Lower lobe of right lung (tissue), 2 donors: ENCODE measurements around the gene SLC30A7. TPM values are rescaled to one million over a fixed set of nuclear protein-coding genes. Genes with fewer than 3 reads are reported as not detected.

ENCODE experiments used
- ATAC-seq, 2 donors: fragments of 200-7000 bp; cut with Tn5 transposase; one replicate each; pipeline ENCODE4 v1.9.1; 2020 to 2022; ENCODE audit warnings: mild to moderate bottlenecking in 2 of 2, moderate library complexity in 2 of 2
- DNase-seq: peaks from one replicate; pipeline ENCODE4 v3.0.0-alpha.2; 2020
- H3K27ac ChIP-seq: fragments of 200-600 bp; one replicate; pipeline ENCODE4 v1.8.0; 2022
- H3K27me3 ChIP-seq: fragments of 200-600 bp; one replicate; pipeline ENCODE4 v1.8.0; 2022; ENCODE audit warnings: low read depth
- H3K36me3 ChIP-seq: fragments of 200-600 bp; one replicate; pipeline ENCODE4 v1.8.0; 2022; ENCODE audit warnings: mild to moderate bottlenecking
- H3K4me1 ChIP-seq: fragments of 200-600 bp; one replicate; pipeline ENCODE4 v1.8.0; 2022
- H3K4me3 ChIP-seq: fragments of 200-600 bp; one replicate; pipeline ENCODE4 v1.8.0; 2022; ENCODE audit warnings: mild to moderate bottlenecking
- H3K9me3 ChIP-seq: fragments of 200-600 bp; one replicate; pipeline ENCODE4 v1.8.0; 2022
- intact Hi-C: fragments of 100-400 bp; cut with DNase I; formaldehyde crosslinking; loops from one replicate; pipeline ENCODE4 v1.11.0; 2022
- total RNA-seq: library from RNA; stranded (reverse); fragmentation: NEBNext Ultra II Directional; extraction: Animal tissue kit (Norgen Biotek cat#: 25700); gene quantifications from one replicate; pipeline ENCODE4 v1.2.1, GENCODE V29; 2021
- TF ChIP-seq, protein P1 (sequence below): fragments of 200-600 bp; IDR thresholded peaks from one replicate; pipeline ENCODE4 v1.8.0; 2022; ENCODE audit warnings: antibody characterized with exemption, mild to moderate bottlenecking
- donor health status: DM: no; HTN: yes; CAD: no; lungs with severe emphysema.

SLC30A7 gene
- total RNA-seq, 1 donor from 2014 or later = 35.6 TPM

- no peak for DNase-seq
Measured at GRCh38 chr1:101025283-101025656, 129.4 kb downstream of the SLC30A7 start.

DNA sequence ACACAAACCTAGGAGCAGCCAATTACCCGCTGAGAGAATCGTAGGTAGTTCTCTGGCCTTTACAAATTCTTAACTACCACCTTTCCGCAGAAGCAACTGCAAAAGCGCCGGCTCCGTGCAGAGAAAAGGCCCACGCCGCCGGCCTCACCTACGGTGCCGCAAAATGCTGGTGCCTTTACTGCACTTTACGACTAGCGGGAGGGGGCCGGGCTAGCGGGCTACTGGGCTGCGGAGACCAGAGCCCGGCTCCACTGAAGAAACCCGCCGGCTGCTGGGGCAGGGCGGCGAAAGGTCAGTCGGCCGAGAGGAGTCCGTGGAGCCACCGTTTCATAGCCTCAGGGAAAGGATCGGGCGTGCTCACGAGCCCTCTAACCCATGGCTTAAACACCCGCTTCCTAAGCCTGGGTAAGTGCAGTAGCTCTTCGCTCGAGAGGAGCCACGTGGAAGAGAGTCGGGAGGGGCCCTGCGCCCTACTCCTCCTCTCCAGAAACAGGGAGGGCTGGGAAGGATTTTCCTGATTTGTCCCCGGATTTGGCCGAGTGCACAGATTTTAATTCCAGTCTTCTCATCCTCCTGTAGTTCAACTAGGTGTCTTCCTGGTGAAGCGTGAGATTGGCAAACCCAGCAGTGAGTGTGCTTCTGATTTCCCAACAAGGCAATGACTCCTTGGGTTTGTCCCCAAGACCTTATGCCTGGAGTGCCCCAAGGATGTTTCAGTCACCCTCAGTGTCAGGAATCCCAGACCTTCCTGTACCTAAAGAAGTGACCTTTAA lies 130.0 kb downstream of the SLC30A7 start, which contains the start of gene DPH5:
DPH5 (minus strand) TSS at position 128 of the 773 bp plus-strand sequence. CDS start 341 bp downstream, outside the sequence.
- DNase-seq (peak; percentile 95), ATAC-seq (peak; percentile 99 to 100)
- Histone ChIP-seq H3K9me3 (no peaks in the 10 kb centered on the region), H3K36me3 (no peaks in the 10 kb centered on the region), H3K27ac (peak within 1 kb of the TSS; percentile 85), H3K27me3 (no peaks in the 10 kb centered on the region), H3K4me1 (peaks cover 20% of the 10 kb centered on the region), H3K4me3 (peak within 1 kb of the TSS; percentile 72)
- intact Hi-C loops = no loop called here
- TF ChIP-seq, protein P1, sequence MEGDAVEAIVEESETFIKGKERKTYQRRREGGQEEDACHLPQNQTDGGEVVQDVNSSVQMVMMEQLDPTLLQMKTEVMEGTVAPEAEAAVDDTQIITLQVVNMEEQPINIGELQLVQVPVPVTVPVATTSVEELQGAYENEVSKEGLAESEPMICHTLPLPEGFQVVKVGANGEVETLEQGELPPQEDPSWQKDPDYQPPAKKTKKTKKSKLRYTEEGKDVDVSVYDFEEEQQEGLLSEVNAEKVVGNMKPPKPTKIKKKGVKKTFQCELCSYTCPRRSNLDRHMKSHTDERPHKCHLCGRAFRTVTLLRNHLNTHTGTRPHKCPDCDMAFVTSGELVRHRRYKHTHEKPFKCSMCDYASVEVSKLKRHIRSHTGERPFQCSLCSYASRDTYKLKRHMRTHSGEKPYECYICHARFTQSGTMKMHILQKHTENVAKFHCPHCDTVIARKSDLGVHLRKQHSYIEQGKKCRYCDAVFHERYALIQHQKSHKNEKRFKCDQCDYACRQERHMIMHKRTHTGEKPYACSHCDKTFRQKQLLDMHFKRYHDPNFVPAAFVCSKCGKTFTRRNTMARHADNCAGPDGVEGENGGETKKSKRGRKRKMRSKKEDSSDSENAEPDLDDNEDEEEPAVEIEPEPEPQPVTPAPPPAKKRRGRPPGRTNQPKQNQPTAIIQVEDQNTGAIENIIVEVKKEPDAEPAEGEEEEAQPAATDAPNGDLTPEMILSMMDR = no peak

More at GRCh38 chr1:101025283-101025656, 129.4 kb downstream of the SLC30A7 start:
- H3K27me3 ChIP-seq = no peaks in the 10 kb centered on the region
- TF ChIP-seq, protein P1 = no peak
- H3K9me3 ChIP-seq = no peaks in the 10 kb centered on the region
- no peaks in the 10 kb centered on the region for H3K36me3 ChIP-seq
- peaks cover 20% of the 10 kb centered on the region for H3K4me1 ChIP-seq
- peak overlapping the region; percentile 72 for H3K4me3 ChIP-seq
- intact Hi-C loops = no loop called here
- ATAC-seq = peak; percentile 65 to 67
- H3K27ac ChIP-seq = peak overlapping the region; percentile 85

DNA sequence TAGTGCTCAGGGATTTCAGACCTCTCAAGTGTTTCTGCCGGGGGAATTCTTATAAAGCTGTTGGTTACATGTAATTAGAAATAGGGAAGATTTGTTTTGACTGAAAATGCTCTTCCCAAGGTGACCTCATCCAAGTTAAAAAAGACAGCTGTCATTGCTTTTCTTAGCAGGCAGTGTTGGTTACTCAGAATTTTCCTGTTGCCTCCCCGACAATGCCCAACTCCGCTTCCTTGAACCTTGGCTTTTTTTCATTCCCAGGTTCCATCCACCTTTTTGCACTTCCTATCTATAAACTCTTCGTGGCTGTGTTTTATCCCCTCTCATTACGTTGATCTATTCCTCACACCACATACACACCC lies 130.5 kb downstream of the SLC30A7 start:
- H3K4me1 ChIP-seq = peaks cover 20% of the 10 kb centered on the region
- TF ChIP-seq, protein P1 = no peak
- intact Hi-C loops = no loop called here
- H3K9me3 ChIP-seq = no peaks in the 10 kb centered on the region
- H3K36me3 ChIP-seq = no peaks in the 10 kb centered on the region
- peak overlapping the region; percentile 85 for H3K27ac ChIP-seq
- ATAC-seq (no peak), DNase-seq (no peak)
- H3K27me3 ChIP-seq = no peaks in the 10 kb centered on the region
- peak overlapping the region; percentile 72 for H3K4me3 ChIP-seq

GRCh38 chr1:101027194-101027772 lies 131.4 kb downstream of the SLC30A7 start:
- no peaks in the 10 kb centered on the region for H3K9me3 ChIP-seq
- TF ChIP-seq, protein P1 = no peak
- no peak overlapping the region for H3K4me3 ChIP-seq
- DNase-seq (no peak), ATAC-seq (no peak)
- no peaks in the 10 kb centered on the region for H3K36me3 ChIP-seq
- no peak overlapping the region for H3K27ac ChIP-seq
- intact Hi-C loops = no loop called here
- H3K4me1 ChIP-seq = peaks cover 17% of the 10 kb centered on the region
- H3K27me3 ChIP-seq = no peaks in the 10 kb centered on the region

DNA sequence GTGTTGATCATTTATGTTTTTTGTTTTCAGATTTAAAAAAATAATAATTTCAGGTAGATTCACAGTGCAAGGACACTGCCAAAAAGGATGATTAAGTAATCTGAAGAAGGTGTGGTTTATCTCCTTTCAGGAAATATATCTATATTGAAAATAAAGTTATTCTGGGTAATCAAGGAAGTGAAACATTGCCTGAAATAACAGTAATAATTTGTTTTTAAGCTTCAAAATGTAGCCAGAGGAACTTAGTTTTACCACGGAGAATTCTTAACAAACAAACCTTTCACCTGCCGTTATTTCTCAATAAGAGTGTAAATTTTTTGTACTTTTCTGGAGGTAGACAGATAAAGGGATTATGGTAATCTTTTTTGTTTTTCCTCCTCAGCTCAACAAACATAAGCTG lies 132.6 kb downstream of the SLC30A7 start:
- Histone ChIP-seq H3K27me3 (no peaks in the 10 kb centered on the region), H3K36me3 (no peaks in the 10 kb centered on the region), H3K4me1 (peaks cover 17% of the 10 kb centered on the region), H3K9me3 (no peaks in the 10 kb centered on the region), H3K27ac (no peak overlapping the region), H3K4me3 (no peak overlapping the region)
- intact Hi-C loops = no loop called here
- DNase-seq (no peak), ATAC-seq (no peak)
- TF ChIP-seq, protein P1 = no peak
